Activated CD8-positive, alpha-beta memory T cell treated with anti-CD3 and anti-CD28 coated beads for 1 hour (primary cell): ENCODE data around the gene CBX1.

Source experiments
- DNase-seq, 2 donors: peaks; one replicate each; pipeline ENCODE4 v3.0.0-alpha.2; 2020; ENCODE audit warnings: low read depth in 1 of 2; ENCODE audit errors: extremely low read depth in 1 of 2

CBX1 gene

DNA sequence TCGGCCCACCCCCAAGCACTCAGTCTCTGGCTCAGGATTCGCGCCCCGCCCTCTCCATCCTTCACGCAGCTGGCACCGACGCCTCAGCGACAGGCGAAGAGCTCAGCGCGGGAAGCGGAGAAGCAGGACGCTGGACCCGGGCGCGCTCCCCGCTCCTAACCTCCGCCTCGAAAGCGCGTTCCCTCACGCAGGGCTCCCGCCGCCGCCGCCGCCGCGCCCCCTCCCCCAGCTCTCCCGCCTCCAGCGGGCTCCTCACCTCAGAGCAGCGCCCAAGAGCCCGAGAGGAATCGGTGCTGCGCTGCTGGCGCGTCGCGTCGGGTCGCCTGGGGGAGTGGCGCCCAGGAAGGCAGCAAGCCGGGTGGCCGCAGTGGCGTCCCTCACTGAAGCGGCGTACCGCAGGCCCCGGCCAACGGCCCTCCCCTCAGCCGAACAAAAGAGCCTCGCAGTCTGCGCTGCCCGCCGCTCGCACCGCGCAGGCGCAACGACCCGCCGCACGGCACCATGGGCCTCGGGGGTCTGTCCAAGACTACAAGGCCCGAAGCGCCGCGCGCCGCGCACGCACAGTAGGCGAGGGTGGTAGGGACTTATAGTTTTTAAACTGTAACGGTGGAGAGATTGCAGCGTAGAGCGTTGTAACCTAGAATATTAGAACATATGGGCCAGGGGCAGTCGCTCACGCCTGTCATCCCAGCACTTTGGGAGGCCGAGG, at the start of gene CBX1:
Gene CBX1, minus strand, starts transcription at position 467 of the 709 bp plus-strand sequence. CDS start 24,474 bp downstream, outside the sequence.
- peak; percentile 78 to 91 for DNase-seq

DNA sequence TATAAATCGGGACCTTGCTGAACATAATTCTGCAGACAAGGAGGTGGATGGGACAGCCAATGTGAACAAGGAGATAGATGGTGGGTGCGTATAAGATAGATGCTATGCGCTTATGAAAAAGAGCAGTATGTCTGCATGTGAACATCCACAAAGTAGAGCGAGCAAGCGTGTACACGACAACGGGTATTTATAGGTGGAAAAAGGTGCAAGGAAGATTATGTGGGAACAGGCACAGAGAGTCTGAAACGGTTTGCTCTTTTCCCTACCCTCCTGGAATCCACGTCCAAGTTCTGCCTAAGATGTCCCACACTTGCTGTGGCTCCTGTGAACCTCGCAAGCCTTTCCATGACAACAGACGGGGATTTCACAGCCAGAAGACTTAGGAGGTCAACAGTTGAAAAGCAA, 49.3 kb upstream of the CBX1 start:
- DNase-seq: no peak

DNA sequence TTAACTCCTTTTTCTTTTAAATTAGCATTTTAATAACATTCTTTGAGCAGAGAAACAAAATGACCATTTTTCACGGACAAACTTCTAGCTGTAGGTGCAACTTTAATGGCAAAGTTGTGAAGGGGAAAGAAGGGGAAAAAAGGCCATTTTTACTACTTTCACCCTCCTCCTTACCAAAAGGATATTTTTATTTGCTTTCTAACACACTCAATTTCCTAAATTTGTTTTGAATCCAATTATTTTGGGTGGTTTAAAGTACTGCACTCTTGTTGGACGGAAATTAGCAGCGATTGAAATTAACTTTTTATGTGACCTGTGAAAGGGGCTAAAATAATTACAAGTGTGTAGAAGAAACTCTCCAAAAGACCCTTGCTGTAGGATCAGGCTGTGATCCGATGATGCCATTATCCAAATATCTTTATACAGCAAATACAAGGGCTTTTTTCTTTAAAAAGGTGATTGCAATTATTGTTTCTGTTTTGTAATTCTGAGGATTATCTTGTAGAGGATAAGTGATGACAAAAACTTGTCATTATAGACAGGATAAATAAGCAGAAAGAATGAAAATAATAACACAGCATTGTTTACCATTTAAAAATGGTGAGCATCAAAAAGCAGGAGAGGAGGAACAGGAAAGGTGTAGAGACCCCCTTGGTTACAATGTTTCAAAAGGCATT, 48.6 kb upstream of the CBX1 start:
- DNase-seq: no peak

DNA sequence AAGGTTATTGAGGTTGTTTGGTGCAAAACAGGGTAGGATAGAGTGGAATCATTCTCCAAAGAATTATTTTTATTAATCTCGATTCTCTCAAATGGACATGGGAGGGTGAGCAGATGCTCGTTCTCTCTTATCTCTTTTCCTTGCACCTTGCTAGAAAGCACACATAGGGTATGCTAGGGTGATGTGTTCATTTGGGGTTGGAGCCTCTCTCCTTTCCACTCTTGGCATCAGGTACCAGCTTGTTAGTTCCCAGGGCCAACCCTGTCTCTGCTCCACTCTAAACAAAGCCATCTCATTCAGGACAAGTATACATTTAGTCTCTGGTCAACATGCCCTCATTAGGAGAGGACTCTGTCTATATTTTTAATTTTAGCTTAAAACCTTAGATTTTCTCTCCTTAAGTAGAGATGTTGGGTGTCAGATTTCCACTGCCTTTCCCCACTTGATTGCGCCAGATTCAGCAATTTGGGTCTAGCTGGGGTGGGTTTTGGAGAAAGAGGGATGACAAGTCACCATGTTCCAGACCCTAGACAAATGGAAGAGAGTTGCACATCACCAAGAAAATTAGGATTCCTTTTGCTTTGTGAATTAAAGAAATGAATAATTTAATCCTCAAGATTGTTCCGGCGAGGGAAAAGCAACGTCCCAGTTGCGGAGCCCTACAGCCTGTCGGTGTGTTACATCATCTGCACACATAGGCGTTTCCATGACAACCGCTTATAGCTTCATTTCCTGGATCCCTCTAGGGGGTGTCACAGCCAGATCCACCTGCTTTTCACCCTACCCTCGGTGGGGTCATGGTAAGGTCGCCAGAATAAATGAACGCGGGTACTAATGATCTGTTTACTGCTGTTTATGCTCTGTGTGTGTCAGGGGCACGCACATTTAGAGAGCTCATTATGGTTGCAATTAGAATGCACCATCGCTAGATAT, 47.8 kb upstream of the CBX1 start:
- DNase-seq: no peak

DNA sequence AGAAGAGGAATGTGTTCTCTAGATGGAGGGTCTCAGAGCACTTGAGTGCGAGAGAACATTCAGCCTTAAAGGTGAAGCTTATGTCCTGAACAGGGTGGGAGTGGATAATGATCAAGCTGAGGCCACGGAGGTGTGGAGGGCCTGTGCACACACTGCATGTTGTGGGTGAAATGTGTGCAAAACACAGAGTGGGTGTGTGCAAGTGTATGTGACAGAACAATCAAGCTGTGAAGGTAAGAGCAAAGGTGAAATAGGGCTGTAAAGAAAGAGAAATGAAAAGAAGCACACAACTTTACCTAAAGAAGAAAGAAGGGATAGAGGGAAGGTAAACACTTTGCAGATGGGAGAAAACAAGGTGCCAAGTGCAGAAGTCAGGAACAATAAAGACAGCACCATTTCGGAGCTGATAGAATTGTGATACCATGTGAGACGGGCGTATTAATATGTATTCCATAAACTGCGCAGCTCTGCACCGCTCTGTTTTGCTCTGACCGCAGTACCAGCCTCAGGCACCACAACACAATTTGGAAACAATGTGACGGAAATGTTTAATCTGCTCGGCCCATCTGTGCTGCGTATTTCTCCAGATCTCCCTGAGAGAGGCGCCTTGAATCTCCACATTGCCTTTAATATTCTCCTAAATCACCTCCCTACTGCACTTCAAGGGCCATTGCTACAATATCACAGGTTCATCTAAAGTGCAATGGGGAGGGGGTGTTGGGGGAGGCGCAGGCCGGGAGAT, 46.9 kb upstream of the CBX1 start:
- DNase-seq: no peak

DNA sequence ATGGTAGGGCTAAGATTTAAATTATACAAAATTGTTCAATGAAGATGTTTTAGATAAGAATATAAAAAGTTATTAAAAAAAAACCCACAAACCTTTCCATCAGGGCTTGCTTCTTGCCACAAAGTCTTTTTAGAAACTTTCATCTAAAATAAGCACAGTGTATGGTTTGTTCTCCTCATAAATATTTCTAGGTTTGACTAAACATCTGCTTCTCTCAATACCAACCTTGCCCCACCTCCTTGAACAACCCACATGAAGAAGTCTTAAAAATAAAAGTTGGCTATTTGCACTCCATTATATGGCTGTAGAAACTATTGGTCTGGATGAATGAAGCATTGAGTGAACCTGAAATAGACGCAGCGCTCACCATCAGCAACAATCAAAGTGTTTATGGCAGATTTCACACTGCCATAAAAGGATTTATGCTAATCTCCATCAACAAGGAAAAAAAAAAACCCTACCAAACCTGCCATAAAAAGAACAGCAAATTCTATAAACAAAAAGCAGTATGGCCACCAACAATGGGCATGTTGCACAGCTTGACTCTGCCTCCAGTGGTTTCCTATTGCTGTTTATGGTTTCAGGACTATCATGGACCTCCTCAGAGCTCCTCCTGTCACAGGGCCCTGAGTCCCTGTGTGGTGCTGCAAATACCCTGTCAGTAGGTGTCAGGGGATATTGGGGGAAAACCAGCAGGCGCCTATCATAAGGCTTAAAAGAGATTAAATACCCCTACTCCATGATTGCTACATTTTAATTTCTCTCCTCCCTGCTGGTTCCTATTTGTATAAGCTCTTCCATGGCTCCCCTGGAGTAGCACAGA, 43.9 kb upstream of the CBX1 start:
- no peak for DNase-seq

DNA sequence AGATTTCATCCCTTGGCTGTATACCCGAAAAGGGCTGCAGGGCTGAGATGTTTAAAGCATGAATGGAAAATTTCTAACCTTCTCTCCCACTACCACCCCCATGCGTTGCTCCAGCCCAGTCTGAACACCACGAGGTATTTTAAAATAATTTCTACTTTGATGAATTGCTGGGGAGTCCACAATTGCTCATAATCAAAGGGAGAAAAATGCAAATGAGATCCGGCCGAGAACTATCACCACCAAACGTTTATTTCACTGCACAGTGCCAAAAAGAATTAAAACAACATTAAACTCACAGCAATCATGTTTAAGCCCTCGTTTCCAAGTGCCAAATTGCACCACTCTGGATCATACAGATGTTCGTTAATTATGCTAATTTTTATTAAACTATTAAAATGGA, 43.0 kb upstream of the CBX1 start:
- no peak for DNase-seq

DNA sequence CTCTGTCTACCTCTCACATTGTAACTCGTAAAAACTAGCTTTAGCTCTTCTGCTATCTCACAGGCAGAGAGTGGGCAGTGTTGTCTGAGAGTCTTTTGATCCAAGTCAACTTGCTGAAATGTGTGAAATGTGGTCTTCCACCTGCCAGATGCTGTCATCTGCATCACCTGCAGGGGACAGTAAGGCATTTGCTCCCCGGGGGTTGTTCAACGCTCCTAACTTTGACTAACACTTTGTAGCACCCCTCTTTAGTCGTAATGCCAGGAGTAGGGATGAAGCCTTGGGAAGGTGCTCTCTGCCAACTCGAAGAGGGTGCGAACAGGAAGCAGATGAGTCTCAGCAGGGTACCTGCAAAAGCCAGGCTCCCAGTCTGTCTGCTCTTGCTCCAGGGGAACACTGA, 42.4 kb upstream of the CBX1 start:
- DNase-seq: no peak

DNA sequence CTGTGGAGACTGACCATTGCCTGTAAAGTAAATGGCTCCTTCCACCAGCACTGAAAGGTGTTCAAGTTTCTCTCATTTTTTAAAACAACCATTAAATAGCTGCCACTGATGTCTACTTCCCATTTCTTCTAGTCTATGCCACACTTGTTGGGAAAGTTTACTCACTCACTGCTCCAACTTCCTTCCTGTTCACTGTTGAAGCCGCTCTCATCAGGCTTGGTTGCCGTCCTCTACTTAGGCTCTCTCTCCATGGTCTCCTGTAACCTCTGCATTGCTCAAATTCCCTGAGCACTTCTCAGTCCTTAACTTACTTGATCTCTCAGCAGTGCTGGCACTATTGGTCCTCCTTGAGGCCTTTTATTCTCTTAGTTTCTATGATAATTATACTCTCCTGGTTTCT, 38.7 kb upstream of the CBX1 start:
- no peak for DNase-seq

DNA sequence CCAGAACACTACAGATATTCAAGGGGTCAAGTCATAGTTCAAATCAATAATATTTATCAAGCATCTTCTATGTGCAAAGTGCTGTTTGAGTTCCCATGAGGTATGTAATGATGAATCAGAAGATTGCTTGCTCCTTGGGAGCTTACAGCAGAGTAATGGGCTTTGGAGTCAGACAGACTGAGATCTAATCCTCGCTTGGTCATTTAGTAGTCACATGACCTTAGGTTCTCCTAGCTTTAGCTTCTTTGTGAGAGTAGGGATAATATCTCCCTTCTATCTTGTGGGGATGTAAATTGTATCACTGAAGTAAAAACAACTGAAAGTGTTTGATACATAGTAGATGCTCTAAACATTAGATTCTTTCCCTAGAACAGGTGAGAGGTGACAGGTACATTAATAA, 36.4 kb upstream of the CBX1 start:
- no peak for DNase-seq

DNA sequence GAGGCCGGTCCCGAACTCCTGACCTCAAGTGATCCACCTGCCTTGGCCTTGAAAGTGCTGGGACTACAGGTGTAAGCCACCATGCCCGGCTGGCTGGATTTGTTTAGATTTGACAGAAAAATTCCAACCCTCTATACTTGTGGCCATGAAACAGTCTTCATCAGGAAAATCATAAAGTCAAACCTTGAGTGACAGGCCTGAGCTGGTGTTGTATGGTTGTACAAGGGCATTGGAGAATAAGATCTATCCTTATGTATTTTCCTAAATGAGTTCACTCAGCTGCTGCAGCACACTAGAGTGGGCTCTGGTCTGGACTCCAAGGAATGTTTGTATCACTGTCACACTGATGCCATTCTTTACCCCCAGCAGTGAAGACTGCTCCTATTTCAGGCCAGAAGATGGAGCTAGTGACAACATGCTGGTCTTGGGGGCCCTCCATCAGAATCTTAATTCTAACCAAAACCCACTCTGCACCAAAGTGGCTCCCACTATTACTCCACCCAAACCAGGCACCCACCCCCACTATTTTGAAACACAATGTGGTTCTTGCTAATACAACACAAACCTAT, 33.7 kb upstream of the CBX1 start:
- DNase-seq: no peak

DNA sequence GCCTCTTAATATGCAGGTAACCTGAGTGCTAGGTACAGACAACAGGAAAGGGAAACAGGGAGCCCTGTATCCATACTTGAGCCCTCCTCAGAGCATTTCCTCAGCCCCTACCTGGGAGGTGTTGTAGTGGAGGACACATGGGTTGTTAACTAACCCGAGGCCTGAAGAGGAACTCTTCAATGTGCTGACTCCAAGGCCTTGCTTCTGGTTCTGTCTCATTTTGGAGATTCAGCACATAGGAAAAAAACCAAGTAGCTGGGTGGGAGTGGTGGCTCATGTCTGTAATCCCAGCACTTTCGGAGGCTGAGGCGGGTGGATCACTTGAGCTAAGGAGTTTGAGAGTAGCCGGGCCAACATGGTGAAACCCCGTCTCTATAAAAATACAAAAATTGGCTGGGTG, 31.1 kb upstream of the CBX1 start:
- DNase-seq: no peak

DNA sequence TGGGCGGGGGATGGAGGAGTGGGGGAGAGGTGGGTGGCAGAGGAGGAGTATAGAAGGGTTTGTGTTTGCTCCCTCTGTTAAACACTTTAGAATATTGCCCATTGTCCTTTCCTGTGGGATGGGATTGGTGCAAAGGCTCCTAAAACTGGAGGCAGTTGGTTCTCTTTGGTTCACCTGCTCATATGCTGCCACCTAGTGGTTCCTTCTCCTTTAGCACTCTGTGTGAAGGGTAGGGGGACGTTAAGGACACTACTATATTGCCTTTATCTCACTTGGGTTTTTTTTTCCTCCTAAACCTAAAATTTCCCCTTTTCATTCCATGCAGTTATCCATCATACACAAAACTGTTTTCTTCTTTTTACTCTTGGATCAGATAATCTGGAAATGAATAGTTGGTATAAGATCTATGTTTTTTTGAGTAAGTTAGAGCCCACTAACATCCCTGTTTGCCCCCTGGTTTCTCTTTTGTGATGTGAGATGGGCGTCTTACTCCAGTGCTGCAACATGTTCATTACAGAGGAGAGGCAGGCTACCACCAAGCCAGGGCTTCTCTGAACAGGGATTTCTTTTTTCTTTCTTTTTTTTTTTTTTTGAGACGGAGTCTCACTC, 30.0 kb upstream of the CBX1 start:
- peak in 1 of 2 donors; percentile 16 for DNase-seq

DNA sequence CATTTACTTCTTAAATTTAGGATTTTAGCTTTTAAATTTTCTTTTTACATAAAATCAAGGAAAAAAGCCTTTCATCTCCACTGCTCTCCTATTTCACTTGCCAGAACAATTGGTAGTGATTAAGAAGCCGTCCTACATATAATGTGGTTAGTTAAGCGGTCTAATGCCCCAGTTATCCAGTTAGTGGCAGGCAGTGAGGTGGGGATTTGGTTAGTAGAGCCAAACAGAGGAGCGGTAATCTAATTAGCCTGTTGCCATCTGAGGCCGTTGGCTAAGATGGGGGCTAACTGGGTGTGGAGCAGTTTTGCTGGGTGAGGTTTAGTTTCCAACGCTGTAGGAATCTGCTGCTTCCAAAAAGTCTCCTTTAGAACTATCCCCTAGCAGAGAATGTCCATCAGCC, 28.7 kb upstream of the CBX1 start:
- DNase-seq: no peak

DNA sequence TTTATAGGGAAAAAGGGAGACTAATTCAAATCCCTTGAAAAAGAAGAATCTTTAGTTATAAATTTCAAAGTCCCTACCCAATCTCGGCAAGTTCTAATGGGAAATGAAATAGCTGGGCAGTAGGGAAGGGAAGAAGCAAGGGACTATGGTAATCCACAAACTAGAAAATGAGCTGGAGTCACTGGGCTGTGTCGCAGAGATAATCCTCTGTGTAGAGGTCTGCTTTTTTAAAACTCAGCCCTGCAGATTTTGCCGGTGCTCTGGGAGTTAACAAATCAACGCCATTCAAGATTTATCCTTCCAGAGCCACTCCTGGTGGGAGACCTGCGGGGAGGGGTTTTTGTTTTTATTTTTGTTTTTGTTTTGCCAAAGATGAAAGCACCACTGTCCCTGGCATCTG, 27.1 kb upstream of the CBX1 start:
- DNase-seq: no peak

DNA sequence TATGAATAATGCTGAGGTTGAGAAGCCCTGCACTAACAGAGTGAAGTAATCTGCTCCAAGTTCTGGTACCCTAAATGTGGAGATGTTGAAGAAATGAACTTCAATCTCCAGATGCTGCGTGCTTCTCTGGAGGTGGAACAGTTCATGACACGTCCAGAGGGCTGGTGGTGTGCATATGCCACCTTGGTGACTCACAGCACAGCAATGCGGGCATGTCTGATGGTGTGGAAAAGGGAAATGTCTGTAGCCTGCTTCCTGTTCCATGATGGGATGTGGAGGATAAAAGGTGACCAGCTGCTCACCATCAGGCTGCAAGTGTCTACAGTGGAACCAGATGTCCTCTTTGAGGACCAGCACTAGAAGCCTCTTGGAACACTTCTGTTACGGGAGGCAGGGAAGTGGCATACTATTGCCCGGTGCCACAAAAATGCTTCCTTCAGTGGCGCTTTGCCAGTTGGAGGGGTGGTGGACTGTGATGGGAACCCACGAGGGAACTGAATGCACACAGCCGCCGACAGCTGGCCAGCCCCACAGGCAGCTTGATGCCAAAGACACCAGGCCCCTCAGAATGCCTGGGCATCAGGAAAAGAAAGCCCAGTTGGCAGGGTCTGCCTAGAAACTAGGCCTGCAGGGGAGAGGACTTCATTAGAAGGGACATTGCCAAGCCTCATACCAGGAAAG, 26.2 kb upstream of the CBX1 start:
- no peak for DNase-seq

DNA sequence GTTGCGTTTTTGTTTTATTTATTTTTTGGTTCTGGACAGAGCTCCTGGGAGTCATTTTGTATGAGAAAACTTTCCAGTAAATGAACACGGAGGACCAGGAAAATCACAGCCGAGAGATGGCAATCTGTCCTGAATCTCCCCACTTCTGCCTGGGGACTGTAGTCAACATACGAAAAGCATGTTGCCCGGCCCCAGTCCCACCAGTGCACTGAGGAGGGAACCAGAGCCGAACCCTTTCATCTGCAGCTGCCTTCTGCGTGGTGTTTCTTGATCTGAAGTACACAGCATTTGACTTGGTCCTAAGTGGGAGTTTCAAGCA, 25.2 kb upstream of the CBX1 start:
- DNase-seq: no peak

DNA sequence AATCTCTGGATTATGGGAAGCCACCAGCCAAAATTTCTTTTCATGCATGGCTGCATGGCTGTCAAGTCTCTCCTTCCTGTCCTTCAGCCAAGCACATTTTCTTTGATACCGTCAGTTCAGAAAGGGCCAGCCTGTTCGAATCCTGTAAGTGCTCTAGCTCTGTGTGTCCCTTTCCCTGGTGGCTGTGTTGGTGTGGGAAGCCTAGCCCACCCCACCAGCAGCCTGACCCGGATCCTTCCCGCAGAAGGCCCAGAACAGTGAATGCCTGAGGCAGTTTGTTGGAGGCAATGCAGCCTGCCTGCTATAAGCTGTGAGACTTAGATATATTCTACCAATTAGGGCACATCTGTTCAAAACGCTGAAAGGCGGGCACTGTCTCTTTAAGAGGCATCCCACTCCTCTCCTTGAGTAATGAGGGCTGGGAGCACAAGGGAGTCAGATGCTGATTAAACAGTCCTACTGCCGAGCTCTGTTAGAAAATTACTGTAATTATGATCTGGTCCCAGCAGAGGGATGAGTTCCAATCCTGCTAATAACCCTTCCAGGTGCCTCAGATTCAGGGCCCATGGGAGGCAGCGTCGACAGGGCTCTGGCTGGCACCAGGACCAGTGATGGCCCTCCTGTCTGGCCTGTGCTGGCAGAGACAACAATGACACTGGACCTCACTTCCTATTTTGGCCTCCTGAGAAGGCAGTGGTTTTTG, 24.7 kb upstream of the CBX1 start:
- DNase-seq: no peak
